ENCODE data around the gene OR10R2. TPM values are rescaled to one million over a fixed set of nuclear protein-coding genes. Genes with fewer than 3 reads are reported as not detected.
A peak's percentile ranks its signal among the peaks of the same experiment; 100 is the strongest.

The OR10R2 gene
- total RNA-seq, 1 experiment from 2014 or later, result not detected

DNA sequence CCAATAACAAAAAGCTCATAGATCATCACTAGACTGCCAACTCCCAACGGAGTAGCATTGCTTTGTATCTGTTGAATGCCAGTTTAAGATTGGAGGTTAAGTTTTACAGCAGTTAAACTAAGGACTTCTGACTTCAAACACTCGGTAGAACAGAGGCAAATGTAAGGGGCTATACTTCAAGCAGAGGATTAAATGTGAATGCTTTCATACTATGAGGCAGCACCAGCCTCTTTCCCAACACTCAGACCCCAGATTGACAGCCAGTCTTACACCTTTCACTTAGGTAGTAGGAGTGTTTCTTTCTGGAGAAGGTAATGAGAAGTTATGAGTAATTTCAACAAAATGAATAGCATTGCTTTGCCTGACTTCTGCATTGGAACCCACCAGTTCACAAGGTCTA is 22.8 kb downstream of the OR10R2 start:
- no peak for DNase-seq
- Histone ChIP-seq H3K9me2 (ENCODE audit: insufficient read depth) (no peaks in the 10 kb centered on the region), H3K79me2 (ENCODE audit: low read depth) (no peaks in the 10 kb centered on the region), H3F3A (ENCODE audit: insufficient read depth, low read depth) (no peaks in the 10 kb centered on the region), H3K27me3 (ENCODE audit: insufficient read depth, low read depth) (no peaks in the 10 kb centered on the region), H3K9me3 (ENCODE audit: insufficient read depth, low read depth) (no peaks in the 10 kb centered on the region), H2AFZ (no peak overlapping the region), H3K4me1 (replicated peaks; ENCODE audit: insufficient read depth) (no peaks in the 10 kb centered on the region), H3K4me3 (no peak overlapping the region), H3K36me3 (ENCODE audit: low read depth) (no peaks in the 10 kb centered on the region), H3K27ac (no peak overlapping the region), H3K4me2 (no peak overlapping the region), H4K20me1 (ENCODE audit: insufficient read depth) (no peaks in the 10 kb centered on the region)
- POLR2A ChIA-PET (ENCODE audit: unreplicated experiment), result no interaction called here
- CTCF ChIA-PET, result no interaction called here
- no TSS peak for BruUV-seq (replicated peaks)
- intact Hi-C loops (cut with micrococcal nuclease; ENCODE audit: unreplicated experiment), result no loop called here
- TF ChIP-seq EZH2 (IDR thresholded peaks at IDR 0.05; ENCODE audit: low read depth), result no peak
- no peak for TF ChIP-seq CTCF (conservative IDR thresholded peaks at IDR 0.05)

DNA sequence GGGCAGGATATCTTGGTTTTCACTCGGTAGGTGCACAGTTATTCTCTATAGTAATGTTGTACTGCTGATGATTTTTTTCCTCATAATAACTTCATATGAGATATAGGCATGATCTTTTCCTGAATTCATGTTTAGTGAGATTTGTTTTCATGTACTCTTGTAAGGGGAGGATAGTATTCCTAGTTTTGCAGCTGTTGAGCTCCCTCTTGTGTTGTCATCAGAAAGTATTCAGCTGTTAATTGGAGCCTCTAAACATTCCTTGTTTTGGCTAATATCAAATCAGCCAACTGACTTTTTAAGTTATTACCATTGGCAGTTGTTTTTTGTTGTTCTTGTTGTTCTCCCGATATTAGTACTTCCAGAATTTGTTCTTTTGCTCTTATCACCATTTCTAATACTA is 24.4 kb downstream of the OR10R2 start:
- TF ChIP-seq EZH2 (IDR thresholded peaks at IDR 0.05; ENCODE audit: low read depth) (no peak), CTCF (conservative IDR thresholded peaks at IDR 0.05) (no peak; the same call in 1 of the 2 replicates)
- BruUV-seq (replicated peaks), result no TSS peak
- no peaks in the 10 kb centered on the region for H3K9me3 ChIP-seq (ENCODE audit: insufficient read depth, low read depth)
- no peak overlapping the region for H3K27ac ChIP-seq
- H2AFZ ChIP-seq, result no peak overlapping the region
- H3K27me3 ChIP-seq (ENCODE audit: insufficient read depth, low read depth), result no peaks in the 10 kb centered on the region
- H3K4me1 ChIP-seq (replicated peaks; ENCODE audit: insufficient read depth), result no peaks in the 10 kb centered on the region
- H3K9me2 ChIP-seq (ENCODE audit: insufficient read depth), result no peaks in the 10 kb centered on the region
- H3K4me3 ChIP-seq, result no peak overlapping the region
- intact Hi-C loops (cut with micrococcal nuclease; ENCODE audit: unreplicated experiment), result no loop called here
- ChIA-PET POLR2A (ENCODE audit: unreplicated experiment) (no interaction called here), CTCF (no interaction called here)
- no peak overlapping the region for H3K4me2 ChIP-seq
- H3F3A ChIP-seq (ENCODE audit: insufficient read depth, low read depth), result no peaks in the 10 kb centered on the region
- H4K20me1 ChIP-seq (ENCODE audit: insufficient read depth), result no peaks in the 10 kb centered on the region
- no peaks in the 10 kb centered on the region for H3K79me2 ChIP-seq (ENCODE audit: low read depth)
- DNase-seq, result no peak
- no peaks in the 10 kb centered on the region for H3K36me3 ChIP-seq (ENCODE audit: low read depth)

GRCh38 chr1:158506369-158506987 is 34.5 kb downstream of the OR10R2 start:
- ChIA-PET CTCF (no interaction called here), POLR2A (ENCODE audit: unreplicated experiment) (no interaction called here)
- Histone ChIP-seq H3K9me2 (ENCODE audit: insufficient read depth) (no peaks in the 10 kb centered on the region), H3K4me2 (no peak overlapping the region), H3K27ac (no peak overlapping the region), H3K4me3 (no peak overlapping the region), H4K20me1 (ENCODE audit: insufficient read depth) (no peaks in the 10 kb centered on the region), H3K4me1 (replicated peaks; ENCODE audit: insufficient read depth) (no peaks in the 10 kb centered on the region), H3K36me3 (ENCODE audit: low read depth) (no peaks in the 10 kb centered on the region), H3K79me2 (ENCODE audit: low read depth) (no peaks in the 10 kb centered on the region), H3F3A (ENCODE audit: insufficient read depth, low read depth) (no peaks in the 10 kb centered on the region), H3K9me3 (ENCODE audit: insufficient read depth, low read depth) (no peaks in the 10 kb centered on the region), H2AFZ (no peak overlapping the region), H3K27me3 (ENCODE audit: insufficient read depth, low read depth) (no peaks in the 10 kb centered on the region)
- TF ChIP-seq CTCF (conservative IDR thresholded peaks at IDR 0.05) (0 out of 2 replicates have a peak, but pooled peaks have one; percentile 37), EZH2 (IDR thresholded peaks at IDR 0.05; ENCODE audit: low read depth) (no peak)
- intact Hi-C loops (cut with micrococcal nuclease; ENCODE audit: unreplicated experiment), result no loop called here
- no TSS peak for BruUV-seq (replicated peaks)
- DNase-seq, result no peak

Data from PC-9 (cell line).